Measurements from ENCODE around the gene PCSK5. TPM values are rescaled to one million over a fixed set of nuclear protein-coding genes. Genes with fewer than 3 reads are reported as not detected.

The PCSK5 gene
- total and polyA plus RNA-seq, 4 donors = 0.58 to 3.6 (median 0.82) TPM

GRCh38 chr9:76338418-76338817, 447.9 kb downstream of the PCSK5 start:
- Histone ChIP-seq H3K4me3 (ENCODE audit: low read depth in 1 of 3, low read length in 3 of 3) (no peak overlapping the region), H3K4me1 (ENCODE audit: control insufficient read depth in 4 of 4, insufficient read depth in 4 of 4, low read length in 3 of 4) (no peaks in the 10 kb centered on the region), H3K9me3 (ENCODE audit: control insufficient read depth in 4 of 4, low read length in 3 of 4) (no peaks in the 10 kb centered on the region), H3K9ac (ENCODE audit: low read depth in 1 of 2, low read length in 2 of 2) (no peak overlapping the region), H3K27ac (ENCODE audit: low read depth in 1 of 2, low read length in 2 of 2) (no peak overlapping the region), H3K27me3 (ENCODE audit: control insufficient read depth in 4 of 4, insufficient read depth in 4 of 4, low read length in 3 of 4) (no peaks in the 10 kb centered on the region), H3K36me3 (ENCODE audit: control insufficient read depth in 4 of 4, insufficient read depth in 3 of 4, low read depth in 1 of 4, low read length in 3 of 4) (no peaks in the 10 kb centered on the region)
- TF ChIP-seq HNF4G (IDR thresholded peaks at IDR 0.05) (no peak), JUND (IDR thresholded peaks at IDR 0.05) (no peak), TAF1 (conservative IDR thresholded peaks at IDR 0.05) (no peak), FOXA1 (IDR thresholded peaks at IDR 0.05) (no peak), CTCF (IDR thresholded peaks at IDR 0.05; ENCODE audit: low read depth, low read length, missing input control) (no peak), MAX (IDR thresholded peaks at IDR 0.05) (no peak), ZBTB33 (IDR thresholded peaks at IDR 0.05) (no peak), GABPA (IDR thresholded peaks at IDR 0.05 in 1 of 2, conservative IDR thresholded peaks at IDR 0.05 in 1 of 2) (no peak), EGR1 (IDR thresholded peaks at IDR 0.05; ENCODE audit: low read depth in 2 of 2) (no peak), RAD21 (IDR thresholded peaks at IDR 0.05) (no peak), YY1 (IDR thresholded peaks at IDR 0.05) (no peak), SP1 (IDR thresholded peaks at IDR 0.05) (no peak), NR2F2 (IDR thresholded peaks at IDR 0.05) (no peak), HNF4A (conservative IDR thresholded peaks at IDR 0.05) (no peak), REST (IDR thresholded peaks at IDR 0.05) (no peak), FOXA2 (IDR thresholded peaks at IDR 0.05) (no peak)
- no peak for DNase-seq (ENCODE audit: low spot score)
- 82% methylated on average over 6 of the region's 6 CpGs for WGBS

- TF ChIP-seq HNF4G (IDR thresholded peaks at IDR 0.05) (no peak), HNF4A (conservative IDR thresholded peaks at IDR 0.05) (no peak), TAF1 (conservative IDR thresholded peaks at IDR 0.05) (no peak), NR2F2 (IDR thresholded peaks at IDR 0.05) (no peak), MAX (IDR thresholded peaks at IDR 0.05) (no peak), EGR1 (IDR thresholded peaks at IDR 0.05; ENCODE audit: low read depth in 2 of 2) (no peak)
- no peak for DNase-seq (ENCODE audit: low spot score)
- Histone ChIP-seq H3K9me3 (ENCODE audit: control insufficient read depth in 4 of 4, low read length in 3 of 4) (no peaks in the 10 kb centered on the region), H3K4me1 (ENCODE audit: control insufficient read depth in 4 of 4, insufficient read depth in 4 of 4, low read length in 3 of 4) (peaks cover 0 to 2% (median 0%) of the 10 kb centered on the region in 4 donors), H3K9ac (ENCODE audit: low read depth in 1 of 2, low read length in 2 of 2) (no peak overlapping the region), H3K4me3 (ENCODE audit: low read depth in 1 of 3, low read length in 3 of 3) (no peak overlapping the region), H3K27me3 (ENCODE audit: control insufficient read depth in 4 of 4, insufficient read depth in 4 of 4, low read length in 3 of 4) (no peaks in the 10 kb centered on the region), H3K27ac (ENCODE audit: low read depth in 1 of 2, low read length in 2 of 2) (no peak overlapping the region), H3K36me3 (ENCODE audit: control insufficient read depth in 4 of 4, insufficient read depth in 3 of 4, low read depth in 1 of 4, low read length in 3 of 4) (no peaks in the 10 kb centered on the region)
- WGBS = 99% methylated on average over 1 of the region's 1 CpG
Observed at GRCh38 chr9:76341616-76342015, 451.1 kb downstream of the PCSK5 start.
